TTC549 (cell line): ENCODE results near the gene KCNK18.

Experiments
- FAIRE-seq: peaks from 2 replicates; lab custom pipeline; 2012; peaks lifted over from hg19 to GRCh38; lab: Jason Lieb, UNC

KCNK18 gene

DNA sequence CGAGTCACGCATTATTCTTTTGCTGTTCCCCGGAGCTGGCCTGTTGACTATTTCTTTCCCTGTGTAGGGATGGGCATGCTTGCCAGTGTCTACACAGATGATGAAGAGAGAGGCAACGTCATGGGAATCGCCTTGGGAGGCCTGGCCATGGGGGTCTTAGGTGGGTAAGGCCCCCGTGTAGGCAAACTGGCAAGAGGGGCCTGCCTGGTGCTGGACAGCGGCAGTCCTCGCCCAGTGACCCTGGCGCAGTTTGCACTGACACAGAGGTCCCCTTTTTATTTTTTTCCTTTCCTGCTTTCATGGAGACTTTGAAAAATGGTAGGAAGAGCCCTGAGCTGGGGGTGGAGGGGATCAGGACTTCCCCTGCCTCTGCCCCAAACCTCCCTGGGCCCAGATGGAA, 57.0 kb downstream of the KCNK18 start:
- no peak for FAIRE-seq

DNA sequence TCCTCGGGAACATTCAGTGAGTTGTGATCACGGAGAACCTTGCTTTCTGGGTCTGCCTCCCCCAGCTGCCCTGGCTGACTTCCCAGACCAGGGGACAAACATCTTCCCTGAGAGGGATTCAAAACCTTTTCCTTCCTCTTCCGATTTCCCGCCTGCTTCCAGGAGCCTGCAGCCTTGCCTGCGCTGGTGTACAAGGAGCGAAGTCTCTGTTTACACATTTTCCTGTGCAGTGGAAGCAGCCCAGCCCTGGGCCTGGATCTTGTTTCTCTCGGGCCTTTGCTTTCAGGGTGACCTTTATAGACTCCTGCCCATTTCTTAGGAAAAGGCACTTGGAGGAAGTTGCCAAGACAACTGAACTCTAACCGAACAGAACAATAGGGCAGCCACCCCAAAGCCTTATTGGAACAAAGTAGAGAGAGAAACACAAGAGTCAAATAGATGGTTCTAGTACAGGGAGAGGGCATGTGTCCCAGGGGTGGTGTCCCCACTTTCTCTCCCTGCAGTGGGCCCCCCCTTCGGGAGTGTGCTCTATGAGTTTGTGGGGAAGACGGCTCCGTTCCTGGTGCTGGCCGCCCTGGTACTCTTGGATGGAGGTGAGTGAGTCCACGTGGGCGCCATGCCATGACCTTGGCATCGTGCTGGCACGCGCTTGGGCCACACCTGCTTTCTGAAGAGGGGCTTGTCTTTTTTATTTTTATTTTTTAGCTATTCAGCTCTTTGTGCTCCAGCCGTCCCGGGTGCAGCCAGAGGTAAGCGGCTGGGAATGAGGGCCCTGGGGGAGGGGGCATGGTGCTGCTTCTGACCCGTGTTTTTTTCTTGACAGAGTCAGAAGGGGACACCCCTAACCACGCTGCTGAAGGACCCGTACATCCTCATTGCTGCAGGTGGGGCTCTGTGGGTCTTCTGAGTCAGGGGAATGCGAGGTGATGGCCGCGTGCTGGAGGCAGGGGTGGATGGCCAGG, 57.8 kb downstream of the KCNK18 start:
- FAIRE-seq, result no peak

GRCh38 chr10:117255835-117256460, 58.7 kb downstream of the KCNK18 start:
- FAIRE-seq, result no peak

GRCh38 chr10:117256910-117257309, 59.6 kb downstream of the KCNK18 start:
- FAIRE-seq, result no peak

DNA sequence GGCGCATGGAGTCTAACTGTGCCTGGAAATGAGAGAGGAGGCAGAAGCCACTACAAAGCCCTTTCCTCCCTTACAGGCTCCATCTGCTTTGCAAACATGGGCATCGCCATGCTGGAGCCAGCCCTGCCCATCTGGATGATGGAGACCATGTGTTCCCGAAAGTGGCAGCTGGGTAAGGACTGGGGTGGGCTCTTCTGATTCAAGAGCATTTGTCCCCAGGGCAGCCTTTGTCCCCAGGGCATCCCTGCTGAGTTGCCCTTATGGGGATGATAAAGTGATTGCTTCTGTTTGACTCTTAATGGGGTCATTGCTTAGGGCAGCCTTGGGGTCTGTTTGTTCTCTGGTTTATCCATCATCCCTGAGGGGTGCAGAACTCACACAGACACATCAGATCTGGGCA, 60.4 kb downstream of the KCNK18 start:
- no peak for FAIRE-seq

DNA sequence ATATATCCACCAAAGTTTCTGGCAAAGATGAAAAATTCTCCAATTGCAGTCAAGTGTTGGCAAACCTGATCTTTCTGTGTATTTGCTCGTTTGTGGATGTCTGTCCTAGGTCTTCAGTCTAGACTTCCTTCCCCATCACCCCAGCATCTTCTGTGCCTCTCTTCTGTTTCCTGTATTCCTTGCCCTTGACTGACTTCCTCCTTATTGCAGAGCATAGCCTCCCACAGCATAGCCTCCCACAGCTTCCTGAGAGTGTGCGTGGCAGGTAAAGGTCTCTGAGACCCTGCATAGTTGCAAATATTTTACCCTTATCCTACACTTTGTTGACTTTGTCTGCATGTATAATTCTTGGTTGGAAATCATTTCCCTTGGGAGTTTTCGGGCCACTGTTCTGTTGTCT, 62.0 kb downstream of the KCNK18 start:
- FAIRE-seq, result no peak
